ENCODE results near the gene PRTG.
"Not testable (repeated sequence)": the region's sequence is repeated elsewhere in the genome, so short reads cannot be mapped to it uniquely, and the experiment has no call there.

The PRTG gene, protein sequence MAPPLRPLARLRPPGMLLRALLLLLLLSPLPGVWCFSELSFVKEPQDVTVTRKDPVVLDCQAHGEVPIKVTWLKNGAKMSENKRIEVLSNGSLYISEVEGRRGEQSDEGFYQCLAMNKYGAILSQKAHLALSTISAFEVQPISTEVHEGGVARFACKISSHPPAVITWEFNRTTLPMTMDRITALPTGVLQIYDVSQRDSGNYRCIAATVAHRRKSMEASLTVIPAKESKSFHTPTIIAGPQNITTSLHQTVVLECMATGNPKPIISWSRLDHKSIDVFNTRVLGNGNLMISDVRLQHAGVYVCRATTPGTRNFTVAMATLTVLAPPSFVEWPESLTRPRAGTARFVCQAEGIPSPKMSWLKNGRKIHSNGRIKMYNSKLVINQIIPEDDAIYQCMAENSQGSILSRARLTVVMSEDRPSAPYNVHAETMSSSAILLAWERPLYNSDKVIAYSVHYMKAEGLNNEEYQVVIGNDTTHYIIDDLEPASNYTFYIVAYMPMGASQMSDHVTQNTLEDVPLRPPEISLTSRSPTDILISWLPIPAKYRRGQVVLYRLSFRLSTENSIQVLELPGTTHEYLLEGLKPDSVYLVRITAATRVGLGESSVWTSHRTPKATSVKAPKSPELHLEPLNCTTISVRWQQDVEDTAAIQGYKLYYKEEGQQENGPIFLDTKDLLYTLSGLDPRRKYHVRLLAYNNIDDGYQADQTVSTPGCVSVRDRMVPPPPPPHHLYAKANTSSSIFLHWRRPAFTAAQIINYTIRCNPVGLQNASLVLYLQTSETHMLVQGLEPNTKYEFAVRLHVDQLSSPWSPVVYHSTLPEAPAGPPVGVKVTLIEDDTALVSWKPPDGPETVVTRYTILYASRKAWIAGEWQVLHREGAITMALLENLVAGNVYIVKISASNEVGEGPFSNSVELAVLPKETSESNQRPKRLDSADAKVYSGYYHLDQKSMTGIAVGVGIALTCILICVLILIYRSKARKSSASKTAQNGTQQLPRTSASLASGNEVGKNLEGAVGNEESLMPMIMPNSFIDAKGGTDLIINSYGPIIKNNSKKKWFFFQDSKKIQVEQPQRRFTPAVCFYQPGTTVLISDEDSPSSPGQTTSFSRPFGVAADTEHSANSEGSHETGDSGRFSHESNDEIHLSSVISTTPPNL

DNA sequence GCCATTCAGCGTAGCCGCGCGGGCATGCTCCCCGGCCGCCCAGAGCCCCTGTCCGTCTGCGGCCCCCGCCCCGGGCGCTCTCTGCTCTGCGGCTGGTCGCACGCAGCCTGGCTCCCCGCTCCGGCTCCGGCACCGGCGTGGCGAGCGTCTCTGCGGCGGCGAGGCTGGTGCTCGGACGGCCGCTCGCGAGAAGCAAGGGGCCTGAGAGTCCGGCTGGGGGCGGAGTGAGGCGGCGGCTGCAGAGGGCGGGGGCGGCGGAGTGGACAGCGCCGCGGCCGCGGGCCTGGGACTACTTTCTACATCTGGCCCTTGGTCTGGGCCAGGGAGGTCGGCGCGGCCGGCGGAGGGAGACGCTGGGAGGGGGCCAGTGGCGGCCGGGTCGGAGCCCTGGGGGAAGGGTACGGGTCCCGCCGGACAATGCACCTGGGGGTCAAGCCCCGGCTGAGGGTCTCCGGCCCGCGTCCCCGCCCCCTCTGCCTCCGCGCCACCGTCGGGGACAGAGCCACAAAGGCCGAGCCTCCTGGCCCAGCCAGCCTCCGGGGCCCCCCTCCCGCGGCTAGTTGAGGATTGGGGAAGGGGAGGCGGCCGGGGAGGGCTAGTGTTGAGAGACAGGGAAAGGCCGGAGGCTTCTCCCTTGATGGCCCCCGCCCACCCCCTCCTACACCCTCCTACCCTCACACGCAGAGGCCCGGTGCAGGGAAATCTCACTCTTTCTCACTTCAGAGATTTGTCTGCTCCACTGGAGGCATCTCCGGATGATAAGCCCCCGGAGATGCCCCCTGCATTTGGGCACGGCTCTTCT is at the start of gene PRTG:
Gene PRTG (minus strand): TSS at position 226 of the 802 bp plus-strand sequence. CDS start 221 bp downstream, at position 5.
- no peak for DNase-seq

DNA sequence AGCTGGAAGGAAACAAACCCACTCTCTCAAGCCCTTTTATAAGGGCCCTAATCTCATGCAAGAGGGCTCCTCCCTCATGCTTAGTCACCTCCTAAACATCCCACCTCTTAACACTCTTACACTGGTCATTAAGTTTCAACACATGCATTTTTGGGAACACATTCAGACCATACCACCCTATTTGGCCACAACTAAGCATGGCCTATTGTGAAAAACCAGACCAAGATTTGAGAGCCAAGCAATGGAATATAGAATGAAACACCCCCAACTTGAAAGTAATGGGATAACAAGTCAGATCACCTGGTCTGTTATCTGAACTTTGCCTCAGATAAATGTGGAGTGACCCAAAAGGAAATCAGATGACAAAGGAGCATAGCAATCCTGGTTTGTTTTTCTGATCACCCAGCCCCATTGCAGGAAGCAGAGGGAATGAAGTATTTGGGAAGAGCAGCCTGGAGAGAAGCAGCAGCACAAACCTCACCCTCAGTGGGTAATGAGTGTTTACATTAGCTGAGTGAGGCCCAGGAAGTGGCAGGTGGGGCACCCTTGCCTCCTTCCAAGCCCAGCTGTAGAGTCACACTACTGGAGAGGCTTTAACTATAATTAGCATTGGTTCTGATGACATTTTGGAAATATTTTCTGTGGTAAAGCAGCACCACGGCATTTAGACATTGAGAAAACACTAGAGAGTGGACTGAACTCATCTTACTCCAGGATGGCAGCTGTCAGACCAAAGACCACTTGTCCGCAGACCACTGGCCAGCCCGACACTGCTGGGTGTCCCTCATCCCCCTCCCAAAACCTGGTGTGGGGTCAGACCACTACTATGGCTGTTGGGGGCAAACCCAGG is 48.8 kb upstream of the PRTG start:
- peak; percentile 56 for DNase-seq

DNA sequence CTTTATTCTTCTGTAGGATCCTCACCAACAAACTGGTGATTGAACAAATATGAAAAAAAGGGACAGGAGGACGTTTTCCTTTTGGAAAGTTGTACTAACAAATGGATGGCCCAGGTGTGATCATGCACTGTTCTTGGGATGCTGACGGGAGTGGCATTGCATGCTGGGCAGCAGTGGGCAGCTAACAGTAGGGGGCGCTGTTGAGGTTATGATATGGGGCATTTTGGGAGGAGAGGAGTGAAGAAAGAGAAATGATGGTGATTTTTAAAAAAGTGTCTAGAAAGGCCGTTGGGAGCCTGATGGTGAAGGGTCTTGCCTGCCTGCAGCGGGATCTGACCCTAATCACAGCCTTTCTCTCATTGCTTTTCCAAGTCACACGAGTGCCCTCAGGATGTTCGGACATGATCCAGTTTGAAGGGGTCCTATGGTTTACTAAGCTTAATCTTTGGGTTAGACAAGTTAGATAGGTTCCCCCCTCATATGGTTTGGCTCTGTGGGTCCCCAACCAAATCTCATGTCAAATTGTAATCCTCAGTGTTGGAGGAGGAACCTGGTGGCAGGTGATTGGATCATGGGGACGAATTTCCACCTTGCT is 46.2 kb upstream of the PRTG start:
- no peak for DNase-seq

DNA sequence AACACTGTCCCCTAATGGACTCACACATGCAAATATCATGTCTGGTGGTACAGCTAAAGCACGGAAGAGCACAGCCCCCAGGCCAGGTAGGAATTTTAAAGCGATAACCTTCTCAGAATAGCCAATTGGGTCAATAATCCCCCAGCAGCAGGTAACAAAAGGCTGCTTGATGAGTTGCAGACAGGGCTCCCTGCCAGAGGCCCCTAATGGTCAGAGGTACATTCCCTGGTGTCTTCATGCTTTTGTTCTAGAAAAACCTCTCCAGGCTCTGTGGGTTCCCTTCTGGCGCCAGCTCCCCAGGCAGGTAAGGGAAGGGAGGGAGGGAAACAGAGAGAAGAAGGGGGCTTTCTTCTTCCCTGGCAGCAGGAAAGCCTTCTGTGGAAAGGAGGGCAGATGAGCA is 43.4 kb upstream of the PRTG start:
- DNase-seq: no peak

DNA sequence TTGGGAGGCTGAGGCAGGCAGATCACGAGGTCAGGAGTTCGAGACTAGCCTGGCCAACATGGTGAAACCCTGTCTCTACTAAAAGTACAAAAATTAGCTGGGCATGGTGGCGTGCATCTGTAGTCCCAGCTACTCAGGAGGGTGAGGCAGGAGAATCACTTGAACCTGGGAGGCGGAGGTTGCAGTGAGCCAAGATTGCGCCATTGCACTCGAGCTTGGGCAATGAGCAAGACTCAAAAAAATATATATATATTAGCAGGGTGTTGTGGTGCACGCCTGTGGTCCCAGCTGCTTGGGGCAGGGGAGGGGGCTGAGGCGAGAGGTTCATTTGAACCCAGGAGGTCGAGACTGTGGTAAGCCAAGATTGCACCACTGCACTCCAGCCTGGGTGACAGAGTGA is 42.6 kb upstream of the PRTG start:
- not testable (repeated sequence) for DNase-seq

DNA sequence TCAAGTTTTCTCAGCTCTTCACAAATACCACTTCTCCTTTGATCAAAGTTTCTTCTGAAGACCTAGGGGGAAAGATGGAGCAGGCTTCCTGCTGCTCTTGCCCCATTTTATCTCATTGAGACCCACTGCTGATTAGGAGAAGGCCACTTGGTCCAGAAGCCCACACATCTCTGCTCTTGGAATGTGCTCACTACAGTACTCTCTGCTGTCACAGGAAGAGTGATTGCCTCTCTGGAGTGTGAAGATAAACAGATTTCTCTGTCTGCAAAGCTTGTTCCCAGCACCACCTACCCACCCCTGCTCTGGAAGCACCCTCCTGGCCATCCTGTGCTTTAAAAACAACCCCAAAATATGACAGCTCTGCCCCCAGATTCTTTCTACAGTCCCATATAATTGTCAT is 41.3 kb upstream of the PRTG start:
- DNase-seq: no peak

DNA sequence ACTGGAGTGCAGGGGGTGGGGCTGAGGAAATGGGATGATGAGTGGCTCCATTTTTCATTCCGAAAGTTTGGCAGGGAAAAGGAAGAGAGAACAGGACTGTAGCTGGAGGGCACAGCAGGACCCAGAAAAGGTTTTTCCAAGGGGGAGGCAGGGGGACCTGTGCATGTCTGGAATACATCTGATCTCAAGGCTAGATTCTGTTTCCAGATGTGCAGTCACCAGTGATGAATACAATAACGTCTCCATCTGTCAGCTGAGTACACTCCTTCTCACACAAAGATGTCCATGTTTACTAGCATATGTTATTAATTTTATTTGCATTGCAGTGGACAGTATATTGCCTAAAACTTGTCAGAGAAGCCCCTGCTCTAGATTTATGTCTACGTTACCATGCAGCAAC is 39.9 kb upstream of the PRTG start:
- no peak for DNase-seq

DNA sequence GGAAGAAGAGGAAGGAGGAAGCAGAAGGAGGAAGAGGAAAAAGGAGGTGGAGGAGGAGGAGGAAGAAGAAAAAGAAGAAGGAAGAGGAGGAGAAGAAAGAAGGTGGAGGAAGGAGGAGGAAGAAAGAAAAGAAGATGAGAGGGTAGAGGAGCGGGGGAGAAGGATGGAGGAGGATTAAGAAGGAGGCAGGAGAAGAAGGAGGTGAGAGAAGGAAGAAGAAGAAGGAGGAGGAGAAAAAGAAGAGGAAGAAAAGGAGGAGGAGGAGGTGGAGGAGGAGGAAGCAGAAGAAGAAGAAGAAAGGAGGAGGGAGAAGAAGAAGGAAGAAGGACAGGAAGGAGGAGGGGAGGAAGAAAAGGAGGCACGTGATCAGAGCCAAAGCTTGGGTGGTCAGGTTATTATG is 37.3 kb upstream of the PRTG start:
- DNase-seq: no peak

DNA sequence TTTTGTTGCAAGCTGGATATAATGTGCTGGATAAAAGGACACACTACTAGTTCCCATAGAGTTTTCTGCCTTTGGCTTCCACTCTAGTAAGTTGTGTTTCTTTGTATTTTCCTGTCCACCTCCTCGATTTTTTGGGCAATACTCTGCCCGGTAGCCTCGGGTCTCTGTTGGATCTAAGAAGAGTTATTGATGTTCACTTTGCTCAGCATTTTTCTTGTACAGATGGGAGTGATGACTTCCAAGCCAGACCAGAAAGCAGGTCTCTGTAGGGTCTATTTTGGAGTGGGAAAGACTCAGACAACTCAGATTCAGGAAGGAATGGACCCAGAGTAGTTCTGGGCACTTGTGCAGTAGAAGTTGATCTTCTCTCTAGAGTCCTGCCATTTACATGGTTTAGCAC is 36.0 kb upstream of the PRTG start:
- no peak for DNase-seq

DNA sequence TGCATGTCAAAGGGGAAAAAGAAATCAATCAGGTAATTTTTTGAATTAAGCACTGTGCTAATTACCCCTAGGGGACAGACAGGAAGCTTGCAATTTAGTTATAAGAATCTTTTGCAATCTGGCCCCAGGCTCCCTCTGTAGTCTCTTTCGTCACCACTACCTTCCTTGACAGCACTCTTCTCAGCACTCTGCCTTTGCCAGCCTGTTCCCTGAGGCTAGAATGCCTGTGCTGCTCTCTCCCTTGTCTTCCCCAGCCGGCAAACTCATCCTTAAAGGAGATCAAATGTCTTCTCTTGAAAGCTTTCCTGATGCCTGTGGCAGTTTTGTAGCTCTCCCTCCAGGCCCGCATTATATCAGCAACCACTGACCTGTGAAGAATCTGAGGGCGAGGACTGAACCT is 32.4 kb upstream of the PRTG start:
- no peak for DNase-seq

DNA sequence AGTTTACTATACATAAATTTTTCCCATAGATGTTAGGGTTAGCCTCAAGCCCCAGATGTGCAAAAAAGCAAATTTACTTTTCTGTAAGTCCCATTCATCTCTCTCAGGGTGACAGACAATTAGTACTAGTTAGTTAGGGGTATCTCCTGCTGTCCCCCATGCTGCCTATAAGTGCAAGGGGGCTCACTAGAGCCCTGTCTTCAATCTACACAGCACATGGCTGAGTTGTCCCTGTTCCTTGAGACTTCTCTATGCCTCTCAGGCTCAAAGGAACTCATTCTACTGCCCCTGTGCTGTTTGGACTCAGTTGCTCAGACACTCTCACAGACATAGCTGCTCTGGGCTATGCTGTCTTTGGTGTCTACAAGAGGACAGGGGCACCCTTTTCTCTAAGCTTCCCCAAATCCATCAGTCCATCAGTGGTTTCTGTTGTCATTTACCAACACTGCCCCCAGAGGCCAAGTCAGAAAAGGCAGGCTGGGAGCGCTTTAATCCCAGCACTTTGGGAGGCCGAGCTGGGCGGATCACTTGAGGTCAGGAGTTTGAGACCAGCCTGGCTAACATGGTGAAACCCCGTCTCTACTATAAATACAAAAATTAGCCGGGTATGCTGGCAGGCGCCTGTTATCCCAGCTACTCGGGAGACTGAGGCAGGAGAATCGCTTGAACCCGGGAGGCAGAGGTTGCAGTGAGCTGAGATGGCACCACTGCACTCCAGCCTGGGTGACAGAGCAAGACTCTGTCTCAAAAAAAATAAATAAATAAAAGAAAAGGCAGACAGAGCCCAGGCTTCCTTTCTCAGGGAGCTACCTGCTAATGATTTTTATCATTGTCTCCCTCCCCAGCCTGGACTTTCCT is 31.4 kb upstream of the PRTG start:
- no peak for DNase-seq

DNA sequence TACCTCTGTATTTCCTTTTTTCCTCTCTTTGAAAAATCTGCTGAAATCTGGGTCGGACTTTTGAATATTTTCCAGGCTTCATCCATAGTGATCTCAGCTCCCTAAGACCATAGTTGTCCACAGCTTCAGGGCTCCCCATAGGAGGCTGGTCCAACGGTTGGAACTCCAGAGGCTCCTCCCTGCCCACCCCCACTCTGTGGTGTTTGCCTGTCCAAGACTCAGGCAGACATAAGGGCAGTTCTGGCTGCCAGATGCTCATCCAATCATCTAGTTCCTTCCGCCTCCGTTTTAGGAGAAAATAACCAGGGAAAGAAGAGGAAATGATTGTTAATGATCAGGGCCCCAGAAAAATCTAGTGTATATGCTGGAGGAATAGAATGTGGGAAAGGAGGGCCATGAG is 27.9 kb upstream of the PRTG start:
- no peak for DNase-seq

DNA sequence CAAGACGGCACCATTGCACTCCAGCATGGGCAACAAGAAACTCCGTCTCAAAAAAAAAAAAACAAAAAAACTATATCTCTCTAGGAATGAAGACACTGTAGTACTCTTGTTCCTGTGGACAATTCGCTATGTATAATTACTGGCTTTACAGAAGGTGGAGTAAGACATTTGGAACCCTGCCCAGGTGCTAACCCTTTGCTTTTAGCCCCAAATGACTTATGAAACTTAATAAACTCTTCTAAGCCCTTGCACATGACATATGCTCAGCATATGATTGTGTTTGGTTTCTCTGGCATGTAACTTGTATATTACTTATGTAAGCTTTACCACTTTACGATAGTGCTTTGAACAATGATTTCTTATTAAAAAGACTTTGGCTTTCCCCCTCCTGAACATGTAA is 27.3 kb upstream of the PRTG start:
- no peak for DNase-seq

DNA sequence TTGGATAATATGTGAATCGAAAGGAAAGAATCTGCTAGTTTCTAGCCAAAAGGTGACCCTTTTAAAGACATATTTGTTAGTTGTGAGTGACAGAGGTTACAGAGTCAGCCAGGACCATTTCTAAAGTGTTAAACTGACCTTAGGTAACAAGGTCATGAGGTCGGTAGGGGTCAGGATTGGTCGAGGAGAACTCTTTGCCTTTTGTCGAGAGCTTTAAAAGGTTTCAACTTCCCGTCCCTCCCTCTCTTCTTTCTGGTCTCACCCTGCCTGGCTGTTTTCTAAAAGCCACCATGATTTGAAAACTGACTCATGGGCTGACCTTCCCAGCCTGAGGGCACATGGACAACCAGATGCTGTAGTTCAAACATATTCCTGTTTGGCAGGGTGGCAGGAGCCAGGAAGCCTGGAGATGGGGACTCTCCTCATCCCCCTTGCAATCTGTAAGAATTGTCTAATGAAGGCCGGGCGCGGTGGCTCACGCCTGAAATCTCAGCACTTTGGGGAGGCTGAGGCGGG is 25.8 kb upstream of the PRTG start:
- no peak for DNase-seq

DNA sequence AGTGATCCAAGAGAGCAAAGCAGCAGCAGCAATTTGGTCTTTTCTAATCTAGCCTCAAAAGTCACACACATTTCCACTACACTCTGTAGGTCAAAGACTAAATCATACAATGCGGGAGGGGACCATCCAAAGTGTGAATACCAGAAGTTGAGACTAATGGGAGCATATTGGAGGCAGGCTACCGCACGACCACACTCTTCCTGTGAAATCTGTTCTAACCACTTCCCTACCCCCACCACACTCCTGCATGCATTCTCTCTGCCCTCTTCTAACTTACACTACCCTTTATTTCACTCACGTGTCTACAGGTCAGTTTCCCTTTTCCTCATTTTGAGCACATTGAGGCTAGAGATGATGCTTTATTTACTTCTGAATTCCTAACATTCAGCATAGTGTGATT is 23.7 kb upstream of the PRTG start:
- DNase-seq: no peak

DNA sequence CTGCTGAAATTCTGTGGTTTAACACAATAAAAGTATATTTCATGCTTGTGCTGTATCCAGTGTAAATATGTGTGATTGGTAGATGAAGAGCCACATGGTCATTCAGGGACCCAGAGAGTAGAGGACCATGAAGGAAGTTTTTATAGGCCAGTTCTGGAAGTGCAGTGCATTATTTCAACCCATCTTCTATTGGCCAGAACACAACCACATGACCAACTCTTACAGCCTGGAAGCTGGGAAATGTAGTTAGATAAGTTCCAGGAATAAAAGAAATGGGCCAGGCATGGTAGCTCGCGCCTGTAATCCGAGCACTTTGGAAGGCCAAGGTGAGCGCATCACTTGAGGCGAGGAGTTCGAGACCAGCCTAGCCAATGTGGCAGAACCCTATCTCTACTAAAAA is 21.4 kb upstream of the PRTG start:
- DNase-seq: no peak

DNA sequence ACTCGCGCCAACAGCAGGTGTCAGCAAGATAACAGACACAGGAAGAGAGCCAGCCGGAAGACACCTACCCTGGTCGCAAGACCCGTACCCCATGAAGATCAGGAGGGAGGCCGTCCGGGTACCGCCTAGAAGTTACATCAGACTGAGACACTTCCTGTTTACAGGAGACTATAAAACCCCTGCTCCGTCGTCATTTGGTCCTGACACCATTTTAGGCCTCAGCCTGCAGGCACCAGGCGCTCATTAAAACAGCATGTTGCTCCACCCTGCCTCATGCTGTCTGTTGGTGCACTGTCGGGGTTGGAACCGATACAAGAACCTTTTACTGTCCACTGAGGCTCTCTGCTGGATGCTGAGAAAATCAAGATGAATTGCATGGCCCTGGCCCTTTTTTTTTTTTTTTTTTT is 15.6 kb upstream of the PRTG start:
- DNase-seq: no peak

DNA sequence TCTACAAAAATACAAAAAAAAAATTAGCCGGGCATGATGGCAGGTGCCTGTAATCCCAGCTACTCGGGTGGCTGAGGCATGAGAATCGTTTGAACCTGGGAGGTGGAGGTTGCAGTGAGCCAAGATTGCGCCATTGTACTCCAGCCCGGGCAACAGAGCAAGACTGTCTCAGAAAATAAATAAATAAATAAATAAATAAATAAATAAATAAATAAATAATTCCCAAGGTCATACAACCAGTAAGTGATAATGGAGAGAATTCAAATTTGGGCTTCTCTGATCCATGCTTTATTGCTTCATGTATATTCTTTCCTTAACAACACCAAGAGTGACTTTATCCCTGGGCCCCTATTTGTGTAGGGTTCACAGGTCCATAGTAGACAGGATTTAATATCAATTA is 10.5 kb upstream of the PRTG start:
- not testable (repeated sequence) for DNase-seq

DNA sequence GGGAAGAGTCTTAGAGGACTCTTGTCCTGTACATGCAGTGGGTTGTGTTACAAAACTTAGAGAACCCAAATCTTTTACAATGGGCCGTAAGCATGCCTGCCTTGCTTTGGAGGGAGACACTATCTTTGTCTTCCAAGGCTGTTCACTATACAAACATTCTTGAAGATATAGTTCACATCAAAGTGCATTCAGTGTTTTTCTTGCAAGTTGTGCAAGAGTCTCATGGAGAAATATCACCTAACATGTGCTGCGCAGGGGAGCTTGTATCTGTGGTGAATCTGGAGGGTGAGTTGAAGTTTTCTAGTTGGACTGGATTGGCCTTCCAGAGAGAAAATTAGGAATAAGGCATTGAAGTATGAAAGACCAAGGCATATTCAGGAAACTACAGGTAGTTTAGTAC is 7.8 kb upstream of the PRTG start:
- DNase-seq: no peak
